ENCODE results near the gene CHST8.

- TF ChIP-seq CTCF (IDR thresholded peaks at IDR 0.05; ENCODE audit: low read length) (no peak), EZH2 (optimal IDR thresholded peaks at IDR 0.05; ENCODE audit: low read depth, low read length) (no peak), EZH2phosphoT487 (IDR thresholded peaks at IDR 0.05; ENCODE audit: low read length) (no peak)
These were observed 43.1 kb upstream of the CHST8 start for GRCh38 chr19:33578697-33579096.
